ENCODE results near the gene VAMP1. TPM values are rescaled to one million over a fixed set of nuclear protein-coding genes. Genes with fewer than 3 reads are reported as not detected.

Gene VAMP1
- total RNA-seq, 1 experiment from 2014 or later, result 9.1 TPM

DNA sequence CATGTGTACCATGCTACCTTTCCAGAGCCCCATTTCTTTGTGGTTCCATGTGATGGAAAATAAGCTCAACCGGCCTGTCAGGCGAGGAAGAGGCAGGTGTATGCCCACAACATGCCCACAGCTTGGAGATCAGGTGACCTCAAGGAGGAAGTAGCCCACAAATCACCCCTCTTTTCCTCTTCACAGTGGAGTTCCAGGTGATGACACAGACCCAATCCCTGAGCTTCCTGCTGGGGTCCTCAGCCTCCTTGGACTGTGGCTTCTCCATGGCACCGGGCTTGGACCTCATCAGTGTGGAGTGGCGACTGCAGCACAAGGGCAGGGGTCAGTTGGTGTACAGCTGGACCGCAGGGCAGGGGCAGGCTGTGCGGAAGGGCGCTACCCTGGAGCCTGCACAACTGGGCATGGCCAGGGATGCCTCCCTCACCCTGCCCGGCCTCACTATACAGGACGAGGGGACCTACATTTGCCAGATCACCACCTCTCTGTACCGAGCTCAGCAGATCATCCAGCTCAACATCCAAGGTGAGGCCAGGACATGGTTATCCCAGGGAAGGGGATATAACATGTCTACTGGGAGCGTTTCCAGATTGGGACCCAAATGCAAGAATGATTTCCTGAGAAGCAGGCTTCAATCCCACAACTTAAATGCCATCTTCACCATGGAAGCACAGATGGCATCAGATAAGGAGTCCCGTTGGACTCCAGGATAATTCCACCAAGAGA lies 13.1 kb downstream of the VAMP1 start:
- H3K79me2 ChIP-seq (ENCODE audit: low read depth), result no peaks in the 10 kb centered on the region
- no peak for DNase-seq
- TF ChIP-seq, protein P1, sequence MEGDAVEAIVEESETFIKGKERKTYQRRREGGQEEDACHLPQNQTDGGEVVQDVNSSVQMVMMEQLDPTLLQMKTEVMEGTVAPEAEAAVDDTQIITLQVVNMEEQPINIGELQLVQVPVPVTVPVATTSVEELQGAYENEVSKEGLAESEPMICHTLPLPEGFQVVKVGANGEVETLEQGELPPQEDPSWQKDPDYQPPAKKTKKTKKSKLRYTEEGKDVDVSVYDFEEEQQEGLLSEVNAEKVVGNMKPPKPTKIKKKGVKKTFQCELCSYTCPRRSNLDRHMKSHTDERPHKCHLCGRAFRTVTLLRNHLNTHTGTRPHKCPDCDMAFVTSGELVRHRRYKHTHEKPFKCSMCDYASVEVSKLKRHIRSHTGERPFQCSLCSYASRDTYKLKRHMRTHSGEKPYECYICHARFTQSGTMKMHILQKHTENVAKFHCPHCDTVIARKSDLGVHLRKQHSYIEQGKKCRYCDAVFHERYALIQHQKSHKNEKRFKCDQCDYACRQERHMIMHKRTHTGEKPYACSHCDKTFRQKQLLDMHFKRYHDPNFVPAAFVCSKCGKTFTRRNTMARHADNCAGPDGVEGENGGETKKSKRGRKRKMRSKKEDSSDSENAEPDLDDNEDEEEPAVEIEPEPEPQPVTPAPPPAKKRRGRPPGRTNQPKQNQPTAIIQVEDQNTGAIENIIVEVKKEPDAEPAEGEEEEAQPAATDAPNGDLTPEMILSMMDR (conservative IDR thresholded peaks at IDR 0.05), result no peak
- no peak for TF ChIP-seq EZH2 (IDR thresholded peaks at IDR 0.05; ENCODE audit: low read depth)
- H3K36me3 ChIP-seq (ENCODE audit: low read depth), result no peaks in the 10 kb centered on the region
- CTCF ChIA-PET, result interaction anchor here (0.7 kb wide), 1 partner anchor 1013 kb away, joined by 4 read pairs; no protein-coding TSS in a partner anchor
- no peak overlapping the region for H3K4me2 ChIP-seq
- POLR2A ChIA-PET (ENCODE audit: unreplicated experiment), result interaction anchor here (0.5 kb wide), 2 partner anchors 77 to 82 kb away, joined by 4 to 5 read pairs; partner anchors contain the start of gene GAPDH
- no peak overlapping the region for H2AFZ ChIP-seq
- no peak overlapping the region for H3K27ac ChIP-seq
- BruUV-seq (replicated peaks), result no TSS peak
- H3F3A ChIP-seq (ENCODE audit: insufficient read depth, low read depth), result no peaks in the 10 kb centered on the region; the same call in 1 of the 2 replicates
- peaks cover 5% of the 10 kb centered on the region; the same call in 1 of the 2 replicates for H3K4me1 ChIP-seq (replicated peaks; ENCODE audit: insufficient read depth)
- intact Hi-C loops (cut with micrococcal nuclease; ENCODE audit: unreplicated experiment), result no loop called here
- no peaks in the 10 kb centered on the region for H3K27me3 ChIP-seq (ENCODE audit: insufficient read depth, low read depth)
- no peaks in the 10 kb centered on the region for H3K9me2 ChIP-seq (ENCODE audit: insufficient read depth)
- H4K20me1 ChIP-seq (ENCODE audit: insufficient read depth), result no peaks in the 10 kb centered on the region
- H3K9me3 ChIP-seq (ENCODE audit: insufficient read depth, low read depth), result no peaks in the 10 kb centered on the region
- no peak overlapping the region for H3K4me3 ChIP-seq

DNA sequence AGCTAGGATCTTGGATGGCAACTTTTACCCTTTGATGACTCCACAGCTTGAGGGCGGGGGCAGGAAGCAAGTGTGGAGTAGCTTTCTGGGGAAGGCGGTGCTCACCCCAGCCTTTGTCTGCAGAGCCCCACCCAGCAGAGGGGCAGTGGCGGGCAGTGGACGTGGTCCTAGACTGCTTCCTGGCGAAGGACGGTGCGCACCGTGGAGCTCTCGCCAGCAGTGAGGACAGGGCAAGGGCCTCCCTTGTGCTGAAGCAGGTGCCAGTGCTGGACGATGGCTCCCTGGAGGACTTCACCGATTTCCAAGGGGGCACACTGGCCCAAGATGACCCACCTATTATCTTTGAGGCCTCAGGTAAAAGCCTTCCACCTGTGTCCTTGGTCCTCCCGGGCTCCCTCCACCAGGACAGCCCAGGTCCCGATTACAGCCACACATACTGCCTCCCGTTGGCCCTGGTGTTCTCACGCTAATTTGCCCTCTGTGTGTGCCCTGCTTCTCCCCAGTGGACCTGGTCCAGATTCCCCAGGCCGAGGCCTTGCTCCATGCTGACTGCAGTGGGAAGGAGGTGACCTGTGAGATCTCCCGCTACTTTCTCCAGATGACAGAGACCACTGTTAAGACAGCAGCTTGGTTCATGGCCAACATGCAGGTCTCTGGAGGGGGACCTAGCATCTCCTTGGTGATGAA lies 17.4 kb downstream of the VAMP1 start:
- no peaks in the 10 kb centered on the region; the same call in 1 of the 2 replicates for H3F3A ChIP-seq (ENCODE audit: insufficient read depth, low read depth)
- no peak overlapping the region for H3K4me3 ChIP-seq
- H3K9me2 ChIP-seq (ENCODE audit: insufficient read depth), result no peaks in the 10 kb centered on the region
- POLR2A ChIA-PET (ENCODE audit: unreplicated experiment), result interaction anchor here (0.6 kb wide), 2 partner anchors 125 to 183 kb away, joined by 3 to 18 read pairs; no protein-coding TSS in a partner anchor
- CTCF ChIA-PET, result interaction anchor here (0.6 to 1.0 kb wide), 2 partner anchors 12 to 161 kb away, joined by 3 to 18 read pairs; no protein-coding TSS in a partner anchor
- no peaks in the 10 kb centered on the region for H3K27me3 ChIP-seq (ENCODE audit: insufficient read depth, low read depth)
- no peak overlapping the region for H2AFZ ChIP-seq
- peaks cover 13% of the 10 kb centered on the region for H3K4me1 ChIP-seq (replicated peaks; ENCODE audit: insufficient read depth)
- intact Hi-C loops (cut with micrococcal nuclease; ENCODE audit: unreplicated experiment), result loop anchor here (2.0 kb wide), 1 partner anchor 116 kb away; no protein-coding TSS in a partner anchor
- peak overlapping the region; percentile 98 for H3K4me2 ChIP-seq
- no peak overlapping the region for H3K27ac ChIP-seq
- no peaks in the 10 kb centered on the region for H3K79me2 ChIP-seq (ENCODE audit: low read depth)
- TF ChIP-seq, protein P1 (conservative IDR thresholded peaks at IDR 0.05), result no peak
- H4K20me1 ChIP-seq (ENCODE audit: insufficient read depth), result no peaks in the 10 kb centered on the region
- H3K36me3 ChIP-seq (ENCODE audit: low read depth), result no peaks in the 10 kb centered on the region
- no peaks in the 10 kb centered on the region for H3K9me3 ChIP-seq (ENCODE audit: insufficient read depth, low read depth)
- DNase-seq, result peak in 1 of 2 experiments; percentile 57
- BruUV-seq (replicated peaks), result no TSS peak

DNA sequence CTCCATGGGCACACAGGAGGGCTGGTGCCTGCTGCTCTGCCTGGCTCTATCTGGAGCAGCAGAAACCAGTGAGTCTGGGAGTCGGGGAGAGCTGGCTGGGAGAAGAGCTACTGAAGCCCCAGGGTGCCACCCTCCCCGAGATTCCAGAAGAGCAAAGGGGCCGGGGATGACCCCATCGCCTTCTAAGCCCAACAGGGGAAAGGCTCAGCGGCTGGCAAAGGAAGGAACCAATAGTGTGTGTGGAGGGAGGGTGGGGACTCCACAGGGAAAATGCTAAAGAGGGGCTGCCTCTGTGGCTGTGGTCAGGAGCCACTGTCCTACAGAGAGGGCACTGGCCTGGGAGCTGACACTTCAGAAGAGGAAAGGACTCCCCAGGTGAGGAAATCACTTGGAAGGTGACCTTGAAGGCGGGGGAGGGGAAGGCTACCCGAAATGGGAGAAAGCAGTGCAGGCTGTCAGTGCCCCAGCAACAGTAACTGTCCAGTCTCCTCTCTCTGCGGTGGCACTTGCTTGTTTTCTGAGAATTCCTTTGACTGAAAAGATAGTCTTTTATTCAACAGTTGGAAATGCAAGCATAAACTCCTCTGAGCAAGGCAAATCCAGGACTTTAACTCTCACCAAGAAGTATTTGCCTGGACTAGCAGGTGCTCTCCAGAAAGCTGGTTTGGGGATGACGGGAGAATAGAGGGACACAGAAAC lies 18.1 kb downstream of the VAMP1 start:
- Histone ChIP-seq H3K4me2 (peak overlapping the region; percentile 98), H3K9me3 (ENCODE audit: insufficient read depth, low read depth) (no peaks in the 10 kb centered on the region), H3K4me3 (peak overlapping the region; percentile 63), H3K79me2 (ENCODE audit: low read depth) (no peaks in the 10 kb centered on the region), H3K4me1 (replicated peaks; ENCODE audit: insufficient read depth) (peaks cover 13% of the 10 kb centered on the region), H3K27ac (peak overlapping the region; percentile 52), H3K27me3 (ENCODE audit: insufficient read depth, low read depth) (no peaks in the 10 kb centered on the region), H3K9me2 (ENCODE audit: insufficient read depth) (no peaks in the 10 kb centered on the region), H3F3A (ENCODE audit: insufficient read depth, low read depth) (no peaks in the 10 kb centered on the region; the same call in 1 of the 2 replicates), H2AFZ (peak overlapping the region; percentile 99), H3K36me3 (ENCODE audit: low read depth) (no peaks in the 10 kb centered on the region), H4K20me1 (ENCODE audit: insufficient read depth) (no peaks in the 10 kb centered on the region)
- intact Hi-C loops (cut with micrococcal nuclease; ENCODE audit: unreplicated experiment), result loop anchor here (2.0 kb wide), 1 partner anchor 116 kb away; no protein-coding TSS in a partner anchor
- no TSS peak for BruUV-seq (replicated peaks)
- POLR2A ChIA-PET (ENCODE audit: unreplicated experiment), result interaction anchor here (0.5 to 0.6 kb wide), 3 partner anchors 124 to 334 kb away, joined by 3 to 18 read pairs (median 3); no protein-coding TSS in a partner anchor
- TF ChIP-seq, protein P1 (conservative IDR thresholded peaks at IDR 0.05), result no peak
- no peak for TF ChIP-seq EZH2 (IDR thresholded peaks at IDR 0.05; ENCODE audit: low read depth)
- CTCF ChIA-PET, result interaction anchor here (0.6 to 1.0 kb wide), 4 partner anchors 13 to 463 kb away, joined by 3 to 18 read pairs (median 4); no protein-coding TSS in a partner anchor
- no peak for DNase-seq
